ENCODE data around the gene LINC01488.

DNA sequence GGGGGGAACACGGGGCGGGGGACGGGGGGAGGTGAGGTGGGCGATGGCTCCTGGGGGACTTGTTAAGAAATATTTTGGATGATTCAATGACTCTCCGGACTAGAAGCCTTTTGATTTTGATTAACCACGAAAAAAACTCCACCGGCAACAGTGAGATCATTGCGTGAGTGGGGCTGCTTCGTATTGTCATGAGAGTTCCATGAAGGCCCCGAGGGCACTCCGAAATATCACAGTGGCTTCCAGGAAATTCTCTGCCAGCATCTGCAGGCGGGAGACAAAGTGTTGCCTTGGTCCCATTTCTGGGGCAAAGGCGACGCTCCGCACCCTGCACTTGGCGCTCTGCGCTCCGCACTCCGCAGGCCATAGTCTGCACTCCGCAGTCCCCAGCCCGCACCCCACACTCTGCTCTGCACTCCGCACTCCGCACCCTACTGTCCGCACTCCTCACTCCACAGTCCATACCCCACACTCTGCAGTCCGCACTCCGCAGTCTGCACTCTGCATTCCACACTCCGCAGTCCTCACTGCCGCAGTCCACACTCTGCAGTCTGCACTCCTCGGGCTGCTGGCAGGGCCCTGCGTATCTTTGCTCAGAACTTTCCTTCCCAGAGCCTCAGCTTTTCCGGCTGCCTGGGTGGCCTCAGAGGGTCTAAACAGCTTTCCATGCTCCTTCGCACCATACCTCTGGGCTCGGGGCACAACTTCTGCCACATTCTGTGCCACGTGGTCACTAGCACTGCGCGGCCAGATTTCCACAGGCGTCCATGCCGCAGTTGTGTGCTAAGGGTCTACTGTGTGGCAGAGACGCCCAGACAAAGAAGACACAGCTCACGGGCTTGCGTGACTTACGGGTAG, 61.1 kb downstream of the LINC01488 start:
- TF ChIP-seq, protein P1, sequence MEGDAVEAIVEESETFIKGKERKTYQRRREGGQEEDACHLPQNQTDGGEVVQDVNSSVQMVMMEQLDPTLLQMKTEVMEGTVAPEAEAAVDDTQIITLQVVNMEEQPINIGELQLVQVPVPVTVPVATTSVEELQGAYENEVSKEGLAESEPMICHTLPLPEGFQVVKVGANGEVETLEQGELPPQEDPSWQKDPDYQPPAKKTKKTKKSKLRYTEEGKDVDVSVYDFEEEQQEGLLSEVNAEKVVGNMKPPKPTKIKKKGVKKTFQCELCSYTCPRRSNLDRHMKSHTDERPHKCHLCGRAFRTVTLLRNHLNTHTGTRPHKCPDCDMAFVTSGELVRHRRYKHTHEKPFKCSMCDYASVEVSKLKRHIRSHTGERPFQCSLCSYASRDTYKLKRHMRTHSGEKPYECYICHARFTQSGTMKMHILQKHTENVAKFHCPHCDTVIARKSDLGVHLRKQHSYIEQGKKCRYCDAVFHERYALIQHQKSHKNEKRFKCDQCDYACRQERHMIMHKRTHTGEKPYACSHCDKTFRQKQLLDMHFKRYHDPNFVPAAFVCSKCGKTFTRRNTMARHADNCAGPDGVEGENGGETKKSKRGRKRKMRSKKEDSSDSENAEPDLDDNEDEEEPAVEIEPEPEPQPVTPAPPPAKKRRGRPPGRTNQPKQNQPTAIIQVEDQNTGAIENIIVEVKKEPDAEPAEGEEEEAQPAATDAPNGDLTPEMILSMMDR (conservative IDR thresholded peaks at IDR 0.05), result no peak
- TF ChIP-seq ZFX (IDR thresholded peaks at IDR 0.05), result no peak
